K562 (cell line): ENCODE measurements around the gene GLMP. TPM values are rescaled to one million over a fixed set of nuclear protein-coding genes. Genes with fewer than 3 reads are reported as not detected.

Experiments used
- ATAC-seq: fragments of 200-7000 bp; cut with Tn5 transposase; 3 replicates; pipeline ENCODE4 v1.9.1; 2020; ENCODE audit warnings: moderate library complexity
- BruUV-seq: library from RNA; stranded (reverse); fragments of 400-500 nt; replicated peaks from 2 replicates; lab custom pipeline; 2021; lab: Mats Ljungman, UMichigan
- CTCF ChIA-PET: fragments of 300-600 bp; formaldehyde crosslinking; extraction: SDS; loops from one replicate; lab custom pipeline; 2021; ENCODE audit warnings: low intra/inter-chr PET ratio; lab: Yijun Ruan, JAX
- POLR2A ChIA-PET: fragments of 300-600, 350-650 bp; sonication (Branson Sonifier 250); formaldehyde crosslinking; extraction: SDS; loops from one replicate; lab custom pipeline; 2021; ENCODE audit warnings: antibody characterized with exemption, inconsistent platforms; lab: Yijun Ruan, JAX
- DNase-seq, 4 experiments: peaks; one replicate each; pipeline versions ENCODE4 v3.0.0 to v3.0.0-alpha.2; 2011 to 2018; ENCODE audit warnings: low spot score in 3 of 4, mixed read lengths in 3 of 4; ENCODE audit errors: extremely low read depth in 1 of 4
- FAIRE-seq: peaks from 2 replicates; lab custom pipeline; 2011; peaks lifted over from hg19 to GRCh38; lab: Jason Lieb, UNC
- H2AFZ ChIP-seq: 2 replicates; pipeline ENCODE4 v1.6.0; 2011; ENCODE audit warnings: low read depth, low read length, control low read depth, inconsistent platforms
- H3K27ac ChIP-seq: fragments of 200-600 bp; 3 replicates; pipeline ENCODE4 v1.8.0; 2011; ENCODE audit warnings: low read depth, mild to moderate bottlenecking, control low read depth, inconsistent platforms, low read length, moderate library complexity, mixed read lengths; ENCODE audit errors: extremely low read depth
- H3K27me3 ChIP-seq, 2 experiments: fragments of 300-600 bp in 1 of 2; 2 replicates in 1 of 2; 3 replicates in 1 of 2; pipeline versions ENCODE4 v1.6.0 to v1.8.0; 2011; ENCODE audit warnings: inconsistent platforms in 2 of 2, low read length in 2 of 2, mild to moderate bottlenecking in 1 of 2, mixed read lengths in 1 of 2, moderate library complexity in 1 of 2; ENCODE audit not compliant: control insufficient read depth in 2 of 2, insufficient read depth in 2 of 2
- H3K36me3 ChIP-seq: fragments of 300-600 bp; 3 replicates; pipeline ENCODE4 v1.8.0; 2011; ENCODE audit warnings: mild to moderate bottlenecking, low read length, inconsistent platforms; ENCODE audit not compliant: control insufficient read depth, insufficient read depth
- H3K4me1 ChIP-seq, 2 experiments: fragments of 200-600 bp in 1 of 2; replicated peaks in 1 of 2; 2 replicates in 1 of 2; 3 replicates in 1 of 2; pipeline versions ENCODE4 v1.5.1 to v1.8.0; 2011; ENCODE audit warnings: inconsistent platforms in 2 of 2, low read length in 2 of 2, mild to moderate bottlenecking in 1 of 2, mixed read lengths in 1 of 2, moderate library complexity in 1 of 2; ENCODE audit not compliant: control insufficient read depth in 2 of 2, insufficient read depth in 2 of 2
- H3K4me2 ChIP-seq: 2 replicates; pipeline ENCODE4 v1.6.1; 2011; ENCODE audit warnings: low read length, control low read depth, inconsistent platforms, mixed read lengths; ENCODE audit not compliant: insufficient read depth
- H3K4me3 ChIP-seq: fragments of 200-600 bp; sonication (generic), shearing (Covaris generic); 2 replicates; pipeline ENCODE4 v1.5.1; 2016; ENCODE audit warnings: control low read depth, inconsistent platforms
- H3K79me2 ChIP-seq: fragments of 200-600 bp; 3 replicates; pipeline ENCODE4 v1.8.0; 2011; ENCODE audit warnings: low read length, inconsistent platforms; ENCODE audit not compliant: control insufficient read depth, insufficient read depth
- H3K9ac ChIP-seq, 2 experiments: 2 replicates each; pipeline versions ENCODE4 v1.6.0 to v1.6.1; 2011; ENCODE audit warnings: low read depth in 2 of 2, low read length in 2 of 2, control low read depth in 1 of 2, inconsistent platforms in 1 of 2, mild to moderate bottlenecking in 1 of 2, mixed read lengths in 1 of 2; ENCODE audit not compliant: insufficient read depth in 1 of 2
- H3K9me1 ChIP-seq: one replicate; pipeline ENCODE4 v1.6.0; 2011; ENCODE audit warnings: inconsistent platforms, mild to moderate bottlenecking, low read length, moderate library complexity; ENCODE audit not compliant: control insufficient read depth, insufficient read depth
- H3K9me3 ChIP-seq: replicated peaks from 2 replicates; pipeline ENCODE4 v1.5.1; 2011; ENCODE audit warnings: low read depth, low read length, inconsistent platforms; ENCODE audit not compliant: control insufficient read depth, insufficient read depth
- H4K20me1 ChIP-seq: replicated peaks from 2 replicates; pipeline ENCODE4 v1.6.1; 2011; ENCODE audit warnings: low read length, inconsistent platforms, mixed read lengths; ENCODE audit not compliant: control insufficient read depth, insufficient read depth
- ADNP ChIP-seq: fragments of 200-800 bp; sonication (Bioruptor generic); IDR thresholded peaks from 2 replicates; pipeline ENCODE4 v1.6.1; 2016; ENCODE audit warnings: missing genetic modification characterization, missing compliant biosample characterization
- ARID1B ChIP-seq: fragments of 450-650 bp; IDR thresholded peaks from 2 replicates; pipeline ENCODE4 v1.6.1; 2016; ENCODE audit warnings: antibody characterized with exemption, mild to moderate bottlenecking, inconsistent platforms
- GATAD2A ChIP-seq: fragments of 450-650 bp; IDR thresholded peaks from 2 replicates; pipeline ENCODE4 v1.6.1; 2017
- ILK ChIP-seq: fragments of 450-650 bp; IDR thresholded peaks from 2 replicates; pipeline ENCODE4 v1.6.1; 2016; ENCODE audit warnings: missing genetic modification characterization, low read depth, mild to moderate bottlenecking, missing compliant biosample characterization, moderate library complexity, borderline replicate concordance
- ZFPM2 ChIP-seq: fragments of 250-450 bp; sonication (Bioruptor Pico); IDR thresholded peaks from 2 replicates; pipeline ENCODE4 v1.5.1; 2022; ENCODE audit warnings: mild to moderate bottlenecking
- ZZZ3 ChIP-seq: fragments of 450-650 bp; IDR thresholded peaks from 2 replicates; pipeline ENCODE4 v1.6.1; 2016; ENCODE audit warnings: antibody characterized with exemption, mild to moderate bottlenecking, moderate library complexity
- WGBS: fragments of 100-300 bp; shearing (Covaris generic); methylation state at CpG from one replicate; pipeline ENCODE4 v1.1.6; 2016; ENCODE audit warnings: low coverage, mixed read lengths; ENCODE audit not compliant: insufficient coverage; ENCODE audit errors: missing lambda C conversion rate; 5-methylcytosine and 5-hydroxymethylcytosine counted together
- in situ Hi-C: fragments of 300-500 bp; cut with MboI; formaldehyde crosslinking; loops from 4 replicates; pipeline ENCODE4 v1.15.0; 2018; ENCODE audit warnings: inconsistent platforms, mixed read lengths
- intact Hi-C: fragments of 100-400 bp; cut with micrococcal nuclease; formaldehyde crosslinking; loops from 2 replicates; pipeline ENCODE4 v1.14.2; 2022
- polyA plus RNA-seq, 8 experiments: library from polyadenylated mRNA; depleted of rRNA in 4 of 8; stranded (reverse) in 5 of 8; unstranded in 3 of 8; fragments of >200 nt; fragmentation: Nextera tagmentation in 2 of 8; fragmentation: Illumina TruSeq in 1 of 8; extraction: Ambion mirVana in 2 of 8; extraction: Trizol in 1 of 8; gene quantifications; 2 replicates each; pipeline versions ENCODE4 v1.2.1 to v1.2.3, GENCODE V29; 2011 to 2014; ENCODE audit warnings: inconsistent platforms in 1 of 8, missing spikeins in 1 of 8
- total RNA-seq, 7 experiments: library from RNA; depleted of rRNA in 6 of 7; stranded (reverse); fragments of >200 nt in 6 of 7; fragmentation: Illumina TruSeq in 2 of 7; extraction: Trizol in 2 of 7; gene quantifications; 2 replicates each; pipeline versions ENCODE4 v1.2.1 to v1.2.3, GENCODE V29; 2011 to 2021; ENCODE audit warnings: low replicate concordance in 1 of 7
- TF ChIP-seq, protein P1 (sequence below): IDR thresholded peaks from 2 replicates; pipeline ENCODE4 v1.6.1; 2011; ENCODE audit warnings: borderline replicate concordance, low read depth, mild to moderate bottlenecking, moderate library complexity, low read length; ENCODE audit not compliant: insufficient read depth, poor library complexity, severe bottlenecking
- TF ChIP-seq, protein P2 (sequence below): fragments of 450-650 bp; conservative IDR thresholded peaks from 2 replicates; pipeline ENCODE4 v1.6.1; 2016; ENCODE audit warnings: missing genetic modification characterization, low read depth, mild to moderate bottlenecking, missing compliant biosample characterization, moderate library complexity

The GLMP gene
- total and polyA plus RNA-seq, 9 of the 15 experiments (the other 6 are each of a cell fraction or from before 2014, with no cell fraction given): 8.3 to 28.2 (median 22.4) TPM

DNA sequence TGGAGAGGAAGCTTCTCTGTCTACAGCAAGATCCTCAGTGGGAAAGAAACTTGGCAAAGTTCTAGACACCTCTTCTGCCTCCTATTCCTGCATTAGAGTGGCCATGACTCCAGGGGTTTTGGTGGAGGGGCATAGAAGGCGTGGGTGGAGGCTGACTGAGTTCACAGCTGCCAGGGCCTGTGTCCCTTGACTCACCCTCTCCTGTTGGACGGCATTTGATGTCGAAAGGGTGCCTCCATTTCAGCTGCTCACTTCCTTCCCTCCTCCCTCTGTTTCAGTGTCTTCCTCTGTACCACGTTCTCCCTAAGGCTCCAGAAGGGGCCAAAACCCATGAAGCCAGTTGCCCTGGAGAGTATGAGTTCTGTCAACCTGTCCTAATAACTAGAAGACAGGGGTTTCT lies 10.7 kb downstream of the GLMP start (continued):
- TF ChIP-seq, protein P1, sequence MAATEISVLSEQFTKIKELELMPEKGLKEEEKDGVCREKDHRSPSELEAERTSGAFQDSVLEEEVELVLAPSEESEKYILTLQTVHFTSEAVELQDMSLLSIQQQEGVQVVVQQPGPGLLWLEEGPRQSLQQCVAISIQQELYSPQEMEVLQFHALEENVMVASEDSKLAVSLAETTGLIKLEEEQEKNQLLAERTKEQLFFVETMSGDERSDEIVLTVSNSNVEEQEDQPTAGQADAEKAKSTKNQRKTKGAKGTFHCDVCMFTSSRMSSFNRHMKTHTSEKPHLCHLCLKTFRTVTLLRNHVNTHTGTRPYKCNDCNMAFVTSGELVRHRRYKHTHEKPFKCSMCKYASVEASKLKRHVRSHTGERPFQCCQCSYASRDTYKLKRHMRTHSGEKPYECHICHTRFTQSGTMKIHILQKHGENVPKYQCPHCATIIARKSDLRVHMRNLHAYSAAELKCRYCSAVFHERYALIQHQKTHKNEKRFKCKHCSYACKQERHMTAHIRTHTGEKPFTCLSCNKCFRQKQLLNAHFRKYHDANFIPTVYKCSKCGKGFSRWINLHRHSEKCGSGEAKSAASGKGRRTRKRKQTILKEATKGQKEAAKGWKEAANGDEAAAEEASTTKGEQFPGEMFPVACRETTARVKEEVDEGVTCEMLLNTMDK: no peak
- TF ChIP-seq, protein P2, sequence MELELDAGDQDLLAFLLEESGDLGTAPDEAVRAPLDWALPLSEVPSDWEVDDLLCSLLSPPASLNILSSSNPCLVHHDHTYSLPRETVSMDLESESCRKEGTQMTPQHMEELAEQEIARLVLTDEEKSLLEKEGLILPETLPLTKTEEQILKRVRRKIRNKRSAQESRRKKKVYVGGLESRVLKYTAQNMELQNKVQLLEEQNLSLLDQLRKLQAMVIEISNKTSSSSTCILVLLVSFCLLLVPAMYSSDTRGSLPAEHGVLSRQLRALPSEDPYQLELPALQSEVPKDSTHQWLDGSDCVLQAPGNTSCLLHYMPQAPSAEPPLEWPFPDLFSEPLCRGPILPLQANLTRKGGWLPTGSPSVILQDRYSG (tag): no peak

DNA sequence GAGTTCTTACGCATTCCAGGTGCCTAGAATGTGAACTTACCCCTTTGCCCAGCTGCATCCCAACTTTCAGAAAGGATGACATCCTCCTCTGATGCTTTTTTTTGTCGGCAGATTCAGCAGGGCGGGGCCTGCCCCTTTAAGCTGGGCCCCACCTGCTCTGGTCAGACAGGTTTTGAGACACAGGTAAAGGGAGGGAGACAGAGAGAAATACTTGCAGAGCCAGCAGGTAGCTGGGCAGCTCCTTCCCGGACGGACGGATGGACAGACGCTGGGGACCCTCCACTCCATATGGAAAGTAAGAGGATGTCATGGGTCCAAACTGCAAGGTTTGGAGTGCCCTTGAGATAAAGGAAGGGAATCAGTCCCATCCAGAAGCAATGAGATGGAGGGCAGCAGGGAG lies 11.4 kb downstream of the GLMP start, which contains the start of gene TMEM79:
Gene TMEM79 (plus strand): TSS at position 214 of the 400 bp plus-strand sequence. CDS start 902 bp downstream, outside the sequence.
- peaks cover 6 to 10% of the 10 kb centered on the region in 2 experiments; a peak in 4 of 5 replicates for H3K4me1 ChIP-seq
- peak within 1 kb of the TSS; percentile 97 for H2AFZ ChIP-seq
- H3K9me3 ChIP-seq: no peaks in the 10 kb centered on the region
- DNase-seq: no peak
- H4K20me1 ChIP-seq: peaks cover 11% of the 10 kb centered on the region; the same call in 1 of the 2 replicates
- no TSS peak for BruUV-seq
- no peaks in the 10 kb centered on the region for H3K27me3 ChIP-seq
- CTCF ChIA-PET: no interaction called here
- H3K79me2 ChIP-seq: peaks cover 45% of the 10 kb centered on the region
- TF ChIP-seq GATAD2A: no peak
- TF ChIP-seq ZFPM2 (CRISPR knock-in tag): no peak
- no peak for TF ChIP-seq ILK
- no peak for TF ChIP-seq ZZZ3
- TF ChIP-seq ARID1B: no peak
- no peak for TF ChIP-seq ADNP
- TF ChIP-seq, all 486 proteins: peak for 0
- Histone ChIP-seq H3K4me2 (peak within 1 kb of the TSS; percentile 100), H3K9me1 (no peaks in the 10 kb centered on the region), H3K36me3 (peaks cover 35% of the 10 kb centered on the region), H3K4me3 (peak within 1 kb of the TSS; percentile 97), H3K9ac (peak within 1 kb of the TSS; percentile 91 to 97), H3K27ac (peak within 1 kb of the TSS; percentile 93)
- FAIRE-seq (no peak), ATAC-seq (no peak)
- intact Hi-C loops: no loop called here
- POLR2A ChIA-PET: interaction anchor here (1.2 to 6.3 kb wide), 7 partner anchors 10 to 71 kb away, joined by 3 to 63 read pairs (median 6); partner anchors contain the start of genes GLMP, PMF1 and VHLL
- WGBS: 81% methylated on average over 7 of the region's 7 CpGs
- in situ Hi-C loops: no loop called here
